HEK293T (cell line): Measurements from ENCODE around the gene SEMA6C.
"Not testable (repeated sequence)": the region's sequence is repeated elsewhere in the genome, so short reads cannot be mapped to it uniquely, and the experiment has no call there.

Experiments
- BHLHE40 ChIP-seq: fragments of 450-650 bp; IDR thresholded peaks from 2 replicates; pipeline ENCODE4 v1.6.1; 2016; ENCODE audit warnings: mild to moderate bottlenecking, moderate library complexity, borderline replicate concordance
- SUZ12 ChIP-seq: fragments of 450-650 bp; IDR thresholded peaks from 2 replicates; pipeline ENCODE4 v1.6.1; 2016; ENCODE audit warnings: mild to moderate bottlenecking

GRCh38 chr1:151188667-151189066, 42.2 kb upstream of the SEMA6C start:
- not testable (repeated sequence) for TF ChIP-seq SUZ12, BHLHE40
